ENCODE measurements around the gene STX18. TPM values are rescaled to one million over a fixed set of nuclear protein-coding genes. Genes with fewer than 3 reads are reported as not detected.

Gene STX18
- total RNA-seq, 1 donor from 2014 or later, result 17.0 TPM

GRCh38 chr4:4415806-4416805, 125.7 kb downstream of the STX18 start:
- DNase-seq (ENCODE audit: missing footprints), result peak; percentile 34
- intact Hi-C loops (cut with DNase I), result no loop called here
- no peak for ATAC-seq

GRCh38 chr4:4415107-4415805, 126.6 kb downstream of the STX18 start:
- no peak for ATAC-seq
- intact Hi-C loops (cut with DNase I), result no loop called here
- peak; percentile 18 for DNase-seq (ENCODE audit: missing footprints)

- DNase-seq (ENCODE audit: missing footprints), result no peak
- ATAC-seq, result no peak
- intact Hi-C loops (cut with DNase I), result no loop called here
Measured at GRCh38 chr4:4413806-4414205, 128.0 kb downstream of the STX18 start.

GRCh38 chr4:4413373-4413725, 128.5 kb downstream of the STX18 start:
- no peak for ATAC-seq
- intact Hi-C loops (cut with DNase I), result no loop called here
- DNase-seq (ENCODE audit: missing footprints), result peak; percentile 63

GRCh38 chr4:4412641-4413372, 129.0 kb downstream of the STX18 start:
- intact Hi-C loops (cut with DNase I), result no loop called here
- DNase-seq (ENCODE audit: missing footprints) (no peak), ATAC-seq (no peak)

- DNase-seq (ENCODE audit: missing footprints), result peak; percentile 25
- no peak for ATAC-seq
- intact Hi-C loops (cut with DNase I), result no loop called here
Measured at GRCh38 chr4:4411906-4412305, 129.9 kb downstream of the STX18 start.

- intact Hi-C loops (cut with DNase I), result no loop called here
- ATAC-seq (no peak), DNase-seq (ENCODE audit: missing footprints) (peak; percentile 68)
Measured at GRCh38 chr4:4410271-4410670, 131.6 kb downstream of the STX18 start.

GRCh38 chr4:4409416-4410115, 132.3 kb downstream of the STX18 start:
- peak; percentile 44 for DNase-seq (ENCODE audit: missing footprints)
- intact Hi-C loops (cut with DNase I), result no loop called here
- ATAC-seq, result no peak

GRCh38 chr4:4408576-4409335, 133.1 kb downstream of the STX18 start:
- intact Hi-C loops (cut with DNase I), result no loop called here
- ATAC-seq, result no peak
- DNase-seq (ENCODE audit: missing footprints), result peak; percentile 53

- no peak for ATAC-seq
- intact Hi-C loops (cut with DNase I), result no loop called here
- peak; percentile 64 for DNase-seq (ENCODE audit: missing footprints)
Measured at GRCh38 chr4:4408132-4408523, 133.7 kb downstream of the STX18 start.

GRCh38 chr4:4407299-4408131, 134.3 kb downstream of the STX18 start:
- ATAC-seq (peak; percentile 3), DNase-seq (ENCODE audit: missing footprints) (peak; percentile 28)
- intact Hi-C loops (cut with DNase I), result no loop called here

GRCh38 chr4:4406455-4407298, 135.2 kb downstream of the STX18 start:
- DNase-seq (ENCODE audit: missing footprints) (peak; percentile 35), ATAC-seq (no peak)
- intact Hi-C loops (cut with DNase I), result no loop called here

- no peak for ATAC-seq
- DNase-seq (ENCODE audit: missing footprints), result no peak
- intact Hi-C loops (cut with DNase I), result no loop called here
Measured at GRCh38 chr4:4405358-4405962, 136.4 kb downstream of the STX18 start.

- DNase-seq (ENCODE audit: missing footprints) (no peak), ATAC-seq (no peak)
- intact Hi-C loops (cut with DNase I), result no loop called here
Measured at GRCh38 chr4:4402966-4403365, 138.9 kb downstream of the STX18 start.

GRCh38 chr4:4401036-4401435, 140.8 kb downstream of the STX18 start:
- intact Hi-C loops (cut with DNase I), result no loop called here
- ATAC-seq (no peak), DNase-seq (ENCODE audit: missing footprints) (no peak)

GRCh38 chr4:4398430-4398829, 143.4 kb downstream of the STX18 start:
- ATAC-seq, result no peak
- intact Hi-C loops (cut with DNase I), result no loop called here

More at GRCh38 chr4:4398430-4398829, 143.4 kb downstream of the STX18 start:
- no peak for DNase-seq (ENCODE audit: missing footprints)

Measured in Right ventricle myocardium inferior (tissue), 1 donor.